PC-3 (cell line): ENCODE data around the gene SLCO3A1.

Experiments
- CTCF ChIP-seq: fragments of 300-600 bp; sonication (generic); conservative IDR thresholded peaks from 2 replicates; pipeline ENCODE4 v1.5.1; 2017; ENCODE audit warnings: antibody characterized with exemption, low read depth, mild to moderate bottlenecking, low read length
- EZH2 ChIP-seq: fragments of 300-600 bp; sonication (generic); IDR thresholded peaks from one replicate; pipeline ENCODE4 v1.6.1; 2017; ENCODE audit warnings: antibody characterized with exemption, mild to moderate bottlenecking, low read length; ENCODE audit not compliant: unreplicated experiment
- EZH2phosphoT487 ChIP-seq: fragments of 300-600 bp; sonication (generic); IDR thresholded peaks from 2 replicates; pipeline ENCODE4 v1.6.1; 2018; ENCODE audit warnings: mild to moderate bottlenecking, antibody characterized with exemption, low read length, borderline replicate concordance

GRCh38 chr15:92014281-92015030 lies 160.9 kb downstream of the SLCO3A1 start:
- no peak for TF ChIP-seq CTCF
- TF ChIP-seq EZH2 = no peak
- TF ChIP-seq EZH2phosphoT487 = no peak
